HG02623 (cell line): ENCODE data around the gene MOV10.
"Not testable (repeated sequence)": the region's sequence is repeated elsewhere in the genome, so short reads cannot be mapped to it uniquely, and the experiment has no call there.

Experiments
- ATAC-seq: cut with Tn5 transposase; IDR thresholded peaks from one replicate; pipeline ENCODE4 v1.9.1; 2021; ENCODE audit warnings: moderate library complexity; ENCODE audit not compliant: unreplicated experiment

Gene MOV10

DNA sequence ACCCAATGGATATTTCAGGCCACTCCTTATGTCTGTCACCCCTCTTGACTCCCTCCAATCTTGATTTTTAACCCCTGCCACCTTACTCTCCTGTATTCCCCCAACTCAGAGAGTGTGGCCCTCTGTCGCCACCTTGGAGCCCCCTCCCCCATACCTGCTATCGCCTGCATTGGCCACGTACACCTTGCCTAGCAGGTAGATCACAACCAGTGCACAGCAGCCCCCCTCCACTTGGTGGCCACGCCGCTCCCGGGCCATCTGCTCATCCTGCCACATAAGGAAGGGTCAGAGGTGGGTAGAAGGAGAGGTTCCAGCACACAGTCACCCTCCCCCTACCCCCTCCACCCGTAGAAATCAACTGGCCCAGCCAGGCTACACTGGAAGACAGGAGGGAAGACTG, 37.7 kb downstream of the MOV10 start:
- no peak for ATAC-seq

DNA sequence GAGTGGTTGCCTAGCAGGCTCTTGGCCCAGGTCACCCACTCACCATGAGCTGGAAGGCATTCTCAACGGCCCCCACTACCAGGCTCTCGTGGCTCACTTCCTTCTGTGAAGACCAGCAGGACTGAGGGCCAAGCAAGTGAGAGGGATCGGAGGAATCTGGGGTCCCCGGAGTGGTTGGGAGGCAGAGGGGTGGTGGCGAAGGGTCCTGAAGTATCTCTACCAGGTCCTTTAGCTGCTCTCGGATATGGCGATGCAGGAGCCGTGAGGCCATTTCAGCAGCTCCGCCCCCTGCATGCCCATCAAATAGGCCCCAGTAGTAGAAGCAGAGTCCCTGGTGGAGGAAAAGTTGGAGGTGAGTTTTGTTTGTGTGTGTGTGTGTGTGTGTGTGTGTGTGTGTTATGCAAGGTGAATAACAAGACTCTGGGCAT, 38.3 kb downstream of the MOV10 start:
- no peak for ATAC-seq

DNA sequence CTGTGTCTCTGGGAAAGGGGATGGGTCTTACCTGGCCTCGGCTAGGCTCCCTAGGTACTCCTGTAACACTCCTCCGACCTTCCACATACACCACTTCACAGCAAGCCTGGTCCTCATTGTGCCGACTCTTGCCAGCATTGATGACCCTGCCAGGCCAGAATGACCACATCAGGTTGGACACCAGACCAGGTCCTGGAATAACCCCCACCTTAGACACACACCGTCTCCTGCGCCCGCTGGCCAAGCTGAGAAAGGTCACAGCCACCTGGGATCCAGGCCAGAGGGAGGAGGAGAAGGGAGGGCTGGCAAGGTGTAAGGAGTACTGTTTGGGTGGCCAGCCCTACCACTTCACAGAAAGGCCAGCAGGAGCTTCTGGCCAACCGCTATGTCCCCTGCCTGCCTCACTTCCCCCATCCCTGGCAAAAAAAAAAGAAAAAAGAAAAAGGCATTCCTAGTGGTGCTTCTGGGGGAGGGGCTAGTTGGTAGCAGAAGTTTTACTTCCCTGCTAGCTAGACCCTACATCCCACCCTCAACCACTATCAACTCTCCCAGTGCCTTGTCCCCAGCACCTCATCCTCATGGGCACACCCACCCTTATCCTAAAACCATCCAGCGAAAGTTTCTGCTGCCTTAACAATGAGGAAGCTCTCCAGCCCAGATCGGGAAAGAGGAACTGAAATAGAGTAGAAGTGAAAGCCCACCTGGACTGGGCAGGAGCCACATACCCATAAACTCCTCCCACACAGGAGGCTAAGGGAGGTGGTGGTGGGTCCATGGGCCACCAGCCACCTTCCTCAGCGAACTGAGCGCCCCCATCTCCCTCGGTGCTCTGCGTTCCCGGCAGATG, 39.2 kb downstream of the MOV10 start:
- ATAC-seq = no peak

DNA sequence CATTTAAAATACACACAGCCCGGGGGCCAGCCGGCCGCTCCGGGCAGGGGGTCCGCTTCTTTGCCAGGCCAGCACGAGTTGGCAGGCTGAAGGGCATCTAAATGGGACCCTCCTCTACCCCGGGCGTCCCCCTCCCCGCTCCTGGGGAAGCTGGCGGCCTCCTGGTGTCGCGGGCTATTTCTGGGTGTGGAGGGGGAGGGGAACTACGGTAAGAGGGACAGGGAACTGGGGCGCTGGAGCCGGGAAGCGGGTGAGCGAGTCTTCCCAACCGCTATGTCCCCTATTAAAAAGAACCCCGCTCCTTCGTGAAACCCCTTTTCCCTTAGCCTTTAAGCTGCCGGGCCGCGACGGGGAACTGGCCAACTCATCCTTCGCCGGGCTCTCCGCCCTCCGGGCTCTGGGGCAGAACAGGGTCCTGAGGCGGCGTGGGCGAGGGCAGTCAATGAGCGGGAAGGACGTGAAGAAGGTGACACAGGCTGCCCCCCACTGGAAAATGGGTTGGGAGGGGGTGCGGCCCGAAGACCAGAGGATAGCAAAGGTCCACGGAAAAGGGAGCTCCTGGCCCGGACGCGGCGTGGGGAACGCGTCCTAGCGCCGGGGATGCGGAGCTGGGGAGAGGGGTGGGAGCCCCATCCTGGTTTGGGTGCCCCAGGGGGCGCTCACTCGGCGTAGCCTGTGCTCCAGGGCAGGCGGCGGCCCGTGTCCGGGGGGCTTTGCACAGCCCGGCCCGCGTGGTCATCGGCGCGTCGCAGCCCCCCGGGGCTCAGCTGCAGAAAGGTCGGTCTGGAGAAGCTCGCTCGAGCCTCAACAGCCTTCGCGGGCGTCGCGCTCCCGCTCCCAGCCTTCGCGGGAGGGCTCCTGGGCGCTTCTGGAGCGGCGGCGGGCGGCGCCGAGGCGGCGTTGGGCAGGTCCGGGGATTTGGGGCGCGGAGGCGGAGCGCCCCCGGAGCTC, 40.1 kb downstream of the MOV10 start:
- ATAC-seq = no peak

DNA sequence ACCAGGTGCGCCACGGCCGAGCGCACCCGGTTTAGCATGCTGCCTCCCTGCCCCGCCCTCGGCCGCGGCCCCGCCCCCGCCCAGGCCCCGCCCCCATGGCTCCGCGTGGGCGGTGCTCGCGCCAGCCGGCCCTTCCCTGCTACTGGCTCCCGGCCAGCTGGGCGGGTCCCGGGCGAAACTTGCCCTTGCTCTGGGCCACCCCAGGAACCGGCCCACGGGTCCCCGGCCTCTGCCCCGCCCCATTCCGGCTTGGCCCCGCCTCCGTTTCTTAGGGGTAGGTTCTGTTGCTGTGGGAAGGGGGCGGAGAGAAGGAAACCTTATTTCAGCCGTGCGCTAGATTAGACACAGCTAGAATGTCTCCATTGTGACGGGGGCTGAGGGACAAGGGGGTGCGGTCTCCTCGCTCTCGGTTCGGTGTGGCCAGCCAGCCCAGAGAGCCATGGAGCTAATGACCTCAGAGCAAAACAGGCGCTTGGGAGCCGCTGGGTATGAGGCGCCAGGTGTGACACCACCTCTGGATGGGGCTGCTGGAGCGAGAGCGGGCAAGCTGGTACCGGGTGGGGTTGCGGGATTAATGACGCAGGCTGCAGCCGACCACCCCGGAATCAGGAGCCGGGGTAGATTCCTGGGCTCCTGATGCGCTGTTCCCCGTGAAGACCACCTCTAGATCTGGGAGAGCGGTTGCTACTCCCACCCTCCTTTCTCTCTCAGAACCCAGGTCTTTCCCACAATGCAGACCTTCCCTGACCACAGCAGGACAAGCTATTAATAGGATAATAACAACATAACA, 41.0 kb downstream of the MOV10 start, which contains the start of gene PPM1J:
Gene PPM1J, minus strand, starts transcription at position 69 of the 790 bp plus-strand sequence. Its CDS starts 31 bp downstream, at position 38.
- ATAC-seq = peak; percentile 77

DNA sequence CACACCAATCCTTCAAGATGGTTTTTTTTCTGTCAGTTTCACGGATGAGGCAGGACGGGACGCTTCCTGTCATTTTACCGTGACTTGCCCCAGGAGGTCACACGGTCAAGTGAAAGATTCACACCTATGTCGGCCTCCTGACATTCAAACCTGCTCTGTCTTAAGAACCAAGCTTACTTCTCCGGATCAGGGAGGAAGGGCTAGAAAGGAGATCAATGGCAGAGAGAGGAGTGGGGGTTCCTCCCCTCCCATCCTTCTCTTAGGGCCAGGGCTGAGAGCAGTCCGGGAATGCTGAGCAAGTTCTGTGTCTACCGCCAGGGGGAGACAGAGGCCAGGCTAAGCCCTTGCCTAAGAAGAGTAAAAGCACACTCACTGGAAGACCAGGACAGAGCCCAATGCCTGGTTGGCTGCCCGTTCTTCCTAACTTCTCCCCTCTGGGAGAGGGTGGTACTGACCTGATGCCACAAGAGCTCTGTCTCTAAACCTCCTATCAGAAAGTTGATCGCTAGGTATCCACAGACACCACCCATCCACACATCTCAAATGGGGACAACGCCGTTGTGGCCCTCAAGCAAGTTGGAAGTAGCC, 41.8 kb downstream of the MOV10 start:
- no peak for ATAC-seq

DNA sequence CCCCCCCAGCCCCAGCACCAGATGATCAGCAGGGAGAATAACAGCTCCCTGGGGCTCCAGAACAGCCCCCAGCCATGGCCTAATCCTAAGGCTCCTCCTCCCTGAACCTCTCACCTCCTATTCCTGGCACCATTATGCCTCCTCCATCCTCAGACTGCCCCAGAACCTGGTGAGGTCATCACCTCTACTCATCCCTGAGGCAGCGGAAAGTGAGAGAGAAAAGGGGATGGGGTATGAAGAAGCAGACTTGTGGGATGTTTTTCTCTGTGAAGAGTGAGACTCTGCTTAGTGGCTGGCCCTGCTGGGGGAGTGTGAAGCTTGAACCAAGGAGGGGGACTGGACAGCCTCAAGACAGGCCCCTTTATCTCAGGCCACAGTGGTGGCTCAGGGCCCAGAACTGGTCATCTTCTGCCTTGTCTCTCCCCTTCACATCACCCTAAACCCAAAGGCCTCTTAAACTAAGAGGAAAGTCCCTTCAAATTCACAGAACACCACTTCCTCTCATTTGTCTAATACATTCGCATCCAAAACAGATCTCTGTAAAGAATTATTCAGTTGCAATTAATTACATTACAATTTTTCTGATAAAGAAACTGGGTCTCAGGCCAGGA, 42.9 kb downstream of the MOV10 start:
- ATAC-seq = no peak

DNA sequence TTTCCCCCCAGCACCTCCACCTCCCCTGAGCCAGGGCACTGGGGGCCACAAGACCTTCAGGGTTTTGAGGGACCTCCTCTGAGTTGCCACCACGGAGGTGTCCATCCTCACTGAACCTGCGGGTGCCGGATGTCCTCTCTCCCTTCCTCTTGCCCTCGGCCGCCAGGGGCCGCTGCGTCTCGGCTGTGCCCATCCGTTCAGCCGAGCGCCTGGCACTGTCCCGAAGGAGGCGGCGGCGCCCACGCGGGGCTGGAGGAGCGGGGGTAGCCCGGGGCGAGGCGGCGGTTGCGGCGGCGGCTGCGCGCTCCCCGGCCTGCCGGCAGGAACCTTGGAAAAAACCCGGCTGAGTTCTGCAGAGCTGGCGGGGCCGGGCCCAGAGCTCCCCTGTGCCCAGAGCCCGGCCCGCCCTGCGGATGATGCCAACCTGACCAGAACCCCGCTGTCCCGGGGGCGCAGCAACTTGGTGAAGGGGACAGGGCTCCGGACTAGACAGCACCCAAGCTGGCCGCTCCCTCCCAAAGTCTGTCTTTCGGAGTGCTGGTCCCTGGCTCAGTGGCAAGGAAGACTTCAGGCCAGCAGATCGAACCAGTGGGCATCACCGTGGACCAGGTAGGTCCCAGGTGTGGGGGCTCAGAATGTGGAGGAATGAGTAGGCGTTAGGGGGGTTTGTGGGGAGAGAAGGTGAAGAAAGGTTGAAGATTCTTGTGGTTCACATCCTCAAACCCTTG, 44.4 kb downstream of the MOV10 start:
- no peak for ATAC-seq

DNA sequence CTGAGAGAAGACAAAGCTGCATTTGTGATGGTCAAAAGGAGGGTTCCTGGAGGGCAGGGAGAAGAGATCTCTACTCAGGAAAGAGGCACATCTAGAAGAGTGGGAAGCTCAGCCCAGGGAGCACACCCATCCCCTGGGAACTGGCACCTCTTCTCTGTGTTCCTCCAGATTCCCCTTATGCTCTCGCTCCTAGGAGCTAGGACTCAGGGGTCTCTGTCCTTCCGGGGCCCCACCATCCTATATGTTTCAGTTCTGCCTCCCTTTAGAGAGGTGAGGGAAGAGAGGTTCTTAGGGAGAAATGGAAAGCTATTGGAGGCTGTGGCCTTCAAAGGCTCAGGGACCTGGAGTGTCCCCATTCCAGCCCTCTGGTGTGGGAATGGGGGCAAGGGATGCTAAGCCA, 45.2 kb downstream of the MOV10 start:
- no peak for ATAC-seq

DNA sequence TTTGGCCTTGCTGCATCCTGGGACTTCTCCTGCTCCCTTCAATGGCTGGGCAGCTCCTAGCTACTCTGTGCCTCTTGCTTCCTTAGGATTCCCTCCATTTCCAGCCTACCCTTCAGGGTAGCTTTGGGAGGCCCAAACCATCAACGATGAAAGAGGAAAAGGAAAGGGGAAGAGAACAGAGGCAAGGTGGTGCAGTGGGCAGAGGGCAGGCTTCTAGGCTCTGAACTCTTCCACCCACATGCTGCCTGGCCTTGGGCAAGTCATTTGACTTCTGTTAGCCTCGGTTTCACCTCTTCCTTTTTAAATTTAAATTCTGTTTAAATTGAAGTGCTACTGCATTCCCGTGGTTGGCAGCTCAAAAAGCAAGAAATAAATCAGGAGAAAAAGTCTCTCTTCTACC, 46.3 kb downstream of the MOV10 start:
- no peak for ATAC-seq

DNA sequence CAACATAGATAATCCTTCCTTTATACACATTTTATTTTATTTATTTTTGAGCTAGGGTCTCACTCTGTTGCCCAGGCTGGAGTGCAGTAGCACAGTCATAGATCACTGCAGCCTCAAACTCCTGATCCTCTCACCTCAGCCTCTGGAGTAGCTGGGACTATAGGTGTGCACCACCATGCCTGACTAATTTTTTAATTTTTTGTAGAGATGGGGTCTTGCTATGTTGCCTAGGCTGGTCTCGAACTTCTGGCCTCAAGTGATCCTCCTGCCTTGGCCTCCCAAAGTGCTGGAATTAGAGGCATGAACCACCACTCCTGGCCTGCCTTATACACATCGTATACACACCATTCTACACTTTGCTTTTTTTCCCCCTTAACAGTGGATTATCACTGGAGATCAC, 46.8 kb downstream of the MOV10 start:
- ATAC-seq = not testable (repeated sequence)

DNA sequence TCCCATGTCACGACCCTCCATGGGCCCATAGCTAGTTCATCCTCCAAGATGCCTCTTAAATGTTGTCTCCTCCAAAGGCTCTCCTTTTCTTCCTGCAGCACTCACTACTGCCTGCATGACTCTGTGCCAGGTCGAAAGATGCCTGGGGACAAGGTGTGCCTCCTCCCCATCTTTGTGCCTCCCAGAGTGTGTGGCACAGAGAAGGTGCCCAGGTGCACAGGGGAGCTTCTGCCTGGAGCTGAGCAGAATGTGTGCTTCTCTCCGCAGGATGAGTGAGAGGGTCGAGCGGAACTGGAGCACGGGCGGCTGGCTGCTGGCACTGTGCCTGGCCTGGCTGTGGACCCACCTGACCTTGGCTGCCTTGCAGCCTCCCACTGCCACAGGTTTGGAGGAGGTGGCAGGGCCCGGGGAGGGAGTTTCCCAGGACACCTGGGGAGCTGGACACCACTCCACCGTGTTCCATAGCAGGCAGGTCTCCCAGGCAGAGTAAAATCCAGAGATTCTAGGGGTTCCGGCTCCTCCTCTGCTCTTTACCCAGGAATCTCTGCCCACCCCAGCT, 47.6 kb downstream of the MOV10 start:
- no peak for ATAC-seq

DNA sequence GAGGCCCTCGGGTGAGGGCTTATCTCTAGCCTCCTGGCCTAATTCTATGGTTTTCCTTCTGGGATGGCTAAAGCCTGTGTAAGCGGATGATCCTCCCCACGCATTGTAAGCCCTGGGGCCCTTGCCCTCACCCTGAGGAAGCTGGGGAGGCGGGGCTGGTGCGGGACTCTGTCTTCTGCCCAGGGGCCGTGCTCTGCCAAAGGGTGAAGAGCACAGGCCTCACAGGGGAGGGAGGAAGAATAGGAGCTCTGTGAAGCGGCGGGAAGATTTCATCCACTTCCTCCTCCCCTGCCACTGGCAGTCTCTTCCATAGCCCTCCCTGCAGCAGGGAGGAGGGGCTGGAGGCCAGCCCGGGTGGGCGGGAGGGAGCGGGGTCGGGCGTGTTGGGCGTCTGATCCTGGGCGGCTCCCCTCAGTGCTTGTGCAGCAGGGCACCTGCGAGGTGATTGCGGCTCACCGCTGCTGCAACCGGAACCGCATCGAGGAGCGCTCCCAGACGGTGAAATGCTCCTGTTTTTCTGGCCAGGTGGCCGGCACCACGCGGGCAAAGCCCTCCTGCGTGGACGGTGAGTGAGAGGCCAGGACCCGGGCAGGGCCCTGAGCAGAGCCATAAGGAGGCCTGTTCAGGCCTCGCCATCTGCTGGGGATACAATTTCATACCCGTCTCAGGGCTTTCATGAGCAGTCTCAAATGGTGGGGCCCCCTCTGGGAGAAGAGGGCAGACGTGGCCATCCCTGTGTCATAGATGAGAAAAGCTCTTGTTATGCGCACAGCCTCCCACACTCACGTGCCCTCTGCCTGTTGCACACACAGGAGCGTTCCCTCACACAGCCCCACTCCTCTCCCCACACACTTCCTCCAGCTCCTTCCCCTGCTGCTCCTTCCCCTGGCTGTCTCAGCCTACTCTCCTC, 48.4 kb downstream of the MOV10 start:
- no peak for ATAC-seq

DNA sequence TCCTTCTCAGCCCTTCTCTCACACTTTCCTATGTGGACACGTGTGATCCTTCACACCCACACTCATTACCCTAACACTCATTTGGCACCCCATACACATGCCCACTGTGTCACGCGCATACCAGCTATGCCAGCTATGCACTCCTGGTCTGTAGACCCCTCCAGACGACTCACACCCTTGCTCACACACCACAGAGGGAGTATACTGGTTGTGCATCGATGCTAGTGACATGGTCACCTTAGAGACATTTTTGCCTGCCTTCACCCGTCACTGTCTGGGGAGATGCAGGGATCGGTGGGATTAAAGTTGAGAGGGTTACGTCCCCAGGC, 49.0 kb downstream of the MOV10 start:
- no peak for ATAC-seq

DNA sequence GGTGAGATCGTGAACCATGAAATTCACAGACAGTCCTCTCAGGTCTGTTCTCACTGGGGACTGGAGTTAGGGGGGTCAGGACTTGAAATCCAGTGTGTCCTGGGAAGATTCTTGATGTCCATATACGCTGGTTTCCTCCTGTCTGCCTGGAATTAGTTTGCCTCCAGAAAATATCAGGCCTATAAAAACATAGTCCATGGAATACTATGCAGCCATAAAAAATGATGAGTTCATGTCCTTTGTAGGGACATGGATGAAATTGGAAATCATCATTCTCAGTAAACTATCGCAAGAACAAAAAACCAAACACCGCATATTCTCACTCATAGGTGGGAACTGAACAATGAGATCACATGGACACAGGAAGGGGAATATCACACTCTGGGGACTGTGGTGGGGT, 49.8 kb downstream of the MOV10 start:
- ATAC-seq = not testable (repeated sequence)

DNA sequence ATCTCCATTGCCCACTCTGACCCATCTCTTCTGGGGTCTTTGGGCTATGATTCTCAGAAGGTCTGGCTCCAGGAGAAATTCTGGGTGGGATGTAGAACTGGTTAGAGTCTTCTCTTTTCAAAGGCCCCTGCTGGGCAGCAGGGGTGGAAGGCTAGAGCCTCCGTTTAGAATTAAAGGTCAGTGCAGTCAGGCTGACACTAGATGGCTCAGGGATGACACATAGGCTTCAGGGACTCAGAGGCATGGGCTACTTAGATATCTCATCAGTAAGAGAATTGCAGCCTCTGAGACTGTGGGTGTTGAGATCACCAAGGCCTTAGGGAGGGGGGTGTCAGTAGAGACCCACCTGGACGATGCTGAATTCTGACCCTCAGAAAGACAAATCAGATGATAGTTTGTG, 53.3 kb downstream of the MOV10 start:
- no peak for ATAC-seq

DNA sequence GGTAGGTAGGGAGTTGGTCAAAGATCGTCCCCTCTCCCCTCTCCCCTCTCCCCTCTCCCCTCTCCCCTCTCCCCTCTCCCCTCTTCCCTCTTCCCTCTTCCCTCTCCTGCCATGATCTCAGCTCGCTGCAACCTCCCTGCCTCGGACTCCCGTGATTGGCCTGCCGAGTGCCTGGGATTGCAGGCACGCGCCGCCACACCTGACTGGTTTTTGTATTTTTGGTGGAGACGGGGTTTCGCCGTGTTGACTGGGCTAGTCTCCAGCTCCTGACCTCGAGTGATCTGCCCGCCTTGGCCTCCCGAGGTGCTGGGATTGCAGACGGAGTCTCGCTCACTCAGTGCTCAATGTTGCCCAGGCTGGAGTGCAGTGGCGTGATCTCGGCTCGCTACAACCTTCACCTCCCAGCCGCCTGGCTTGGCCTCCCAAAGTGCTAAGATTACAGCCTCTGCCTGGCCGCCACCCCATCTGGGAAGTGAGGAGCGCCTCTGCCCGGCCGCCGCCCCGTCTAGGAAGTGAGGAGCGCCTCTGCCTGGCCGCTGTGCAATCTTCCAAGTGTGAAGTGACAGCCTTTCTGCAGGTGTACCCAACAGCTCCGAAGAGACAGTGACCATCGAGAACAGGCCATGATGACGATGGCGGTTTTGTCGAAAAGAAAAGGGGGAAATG, 54.0 kb downstream of the MOV10 start:
- ATAC-seq = not testable (repeated sequence)

DNA sequence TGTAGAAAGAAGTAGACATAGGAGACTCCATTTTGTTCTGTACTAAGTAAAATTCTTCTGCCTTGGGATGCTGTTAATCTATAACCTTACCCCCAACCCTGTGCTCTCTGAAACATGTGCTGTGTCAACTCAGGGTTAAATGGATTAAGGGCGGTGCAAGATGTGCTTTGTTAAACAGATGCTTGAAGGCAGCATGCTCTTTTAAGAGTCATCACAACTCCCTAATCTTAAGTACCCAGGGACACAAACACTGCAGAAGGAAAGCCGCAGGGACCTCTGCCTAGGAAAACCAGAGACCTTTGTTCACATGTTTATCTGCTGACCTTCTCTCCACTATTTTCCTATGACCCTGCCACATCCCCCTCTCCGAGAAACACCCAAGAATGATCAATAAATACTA, 54.6 kb downstream of the MOV10 start:
- ATAC-seq = not testable (repeated sequence)
